Chondrocyte (in vitro differentiated cells): ENCODE measurements around the gene TKFC. TPM values are rescaled to one million over a fixed set of nuclear protein-coding genes. Genes with fewer than 3 reads are reported as not detected.

ENCODE experiments used
- DNase-seq: peaks from one replicate; pipeline ENCODE4 v3.0.0; 2021; ENCODE audit warnings: mixed read lengths, low spot score
- H3K27ac Mint-ChIP-seq: one replicate; pipeline ENCODE4 v1.8.0; 2021; ENCODE audit warnings: mild to moderate bottlenecking, moderate library complexity, mixed read lengths; ENCODE audit not compliant: unreplicated experiment
- H3K27me3 Mint-ChIP-seq: 2 replicates; pipeline ENCODE4 v1.8.0; 2021; ENCODE audit warnings: low read depth, mixed read lengths
- H3K36me3 Mint-ChIP-seq: 2 replicates; pipeline ENCODE4 v1.8.0; 2021; ENCODE audit warnings: low read depth, mixed read lengths
- H3K4me1 Mint-ChIP-seq: 2 replicates; pipeline ENCODE4 v1.8.0; 2021; ENCODE audit warnings: low read depth, mild to moderate bottlenecking, mixed read lengths
- H3K4me3 Mint-ChIP-seq: one replicate; pipeline ENCODE4 v1.8.0; 2021; ENCODE audit warnings: mild to moderate bottlenecking, moderate library complexity, mixed read lengths; ENCODE audit not compliant: unreplicated experiment
- H3K9me3 Mint-ChIP-seq: 2 replicates; pipeline ENCODE4 v1.8.0; 2021; ENCODE audit warnings: low read depth, mixed read lengths
- CTCF ChIP-seq: fragments of 200-600 bp; sonication (generic); IDR thresholded peaks from 2 replicates; pipeline ENCODE4 v1.5.0; 2021; ENCODE audit warnings: antibody characterized with exemption, mild to moderate bottlenecking, moderate library complexity
- total RNA-seq: library from RNA; stranded (reverse); gene quantifications from 3 replicates; pipeline ENCODE4 v1.2.1, GENCODE V29; 2021

TKFC gene
- total RNA-seq, 1 donor from 2014 or later: 32.2 TPM

DNA sequence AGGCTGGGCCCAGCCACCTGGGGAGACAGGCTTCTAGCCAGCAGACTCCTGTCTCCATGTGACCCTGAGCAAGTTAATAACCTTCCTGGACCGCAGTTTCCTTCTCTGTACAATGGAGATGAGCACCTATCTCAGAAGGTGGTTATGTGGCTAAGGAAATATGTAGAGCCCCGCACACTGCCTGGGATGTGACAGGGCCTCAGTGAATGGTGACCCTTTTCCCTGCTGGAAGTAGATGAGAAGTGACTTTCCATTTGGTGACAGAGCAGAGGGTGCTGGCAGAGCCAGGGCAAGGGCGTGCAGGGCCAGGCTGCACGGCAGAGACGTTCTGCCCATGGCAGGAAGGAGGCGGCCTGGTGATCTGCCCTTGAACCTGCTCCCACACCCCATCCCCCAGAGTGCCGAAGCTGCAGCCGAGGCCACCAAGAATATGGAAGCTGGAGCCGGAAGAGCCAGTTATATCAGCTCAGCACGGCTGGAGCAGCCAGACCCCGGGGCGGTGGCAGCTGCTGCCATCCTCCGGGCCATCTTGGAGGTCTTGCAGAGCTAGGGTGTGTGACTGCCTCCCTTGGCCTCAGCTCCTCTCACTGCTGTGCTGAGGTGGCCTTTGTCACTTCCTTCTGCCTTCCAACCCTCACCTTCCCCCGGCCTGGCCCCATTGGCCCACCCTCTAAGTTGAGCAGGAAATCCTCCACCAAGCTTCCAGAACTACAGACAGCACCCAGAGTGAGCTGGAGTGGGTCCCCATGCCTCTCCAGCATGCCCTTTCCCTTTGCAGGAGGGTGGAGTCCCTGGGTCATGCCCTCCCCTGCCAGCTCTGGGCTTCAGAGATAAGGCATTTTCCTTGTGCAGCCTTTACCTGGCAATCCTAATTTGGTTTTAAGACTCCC, 13.2 kb downstream of the TKFC start:
- Mint-ChIP-seq H3K27me3 (no peaks in the 10 kb centered on the region), H3K4me3 (no peak overlapping the region), H3K9me3 (no peaks in the 10 kb centered on the region), H3K27ac (no peak overlapping the region), H3K36me3 (peaks cover 15% of the 10 kb centered on the region), H3K4me1 (no peaks in the 10 kb centered on the region)
- no peak for DNase-seq
- no peak for TF ChIP-seq CTCF

DNA sequence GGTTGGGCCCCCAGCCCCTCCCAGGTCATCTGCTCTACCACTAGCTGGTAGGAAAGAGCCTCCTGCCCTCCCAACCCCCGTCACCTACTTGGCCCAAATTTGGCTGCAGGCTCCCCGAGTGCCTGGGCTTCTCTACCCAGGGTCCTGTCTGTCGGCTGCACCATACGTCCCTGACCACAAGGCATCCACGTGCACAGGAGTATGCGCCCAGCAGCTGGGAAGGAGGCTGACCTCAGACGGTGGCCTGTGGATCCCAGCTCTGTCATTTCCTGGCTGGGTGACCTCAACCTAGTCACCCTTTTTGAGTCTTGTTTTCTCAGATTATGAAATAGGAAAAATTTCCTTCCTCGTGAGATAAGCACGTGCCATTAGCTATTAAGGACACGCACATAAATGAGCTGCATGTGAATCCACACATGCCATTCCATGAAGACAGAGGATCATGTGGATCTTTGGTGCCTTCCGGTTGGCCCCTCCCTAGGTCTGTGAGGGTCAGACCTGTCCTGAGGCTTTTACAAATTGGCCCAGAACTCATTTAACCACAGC, 15.0 kb downstream of the TKFC start:
- Mint-ChIP-seq H3K9me3 (no peaks in the 10 kb centered on the region), H3K27ac (no peak overlapping the region), H3K4me1 (no peaks in the 10 kb centered on the region), H3K36me3 (peaks cover 16% of the 10 kb centered on the region), H3K27me3 (no peaks in the 10 kb centered on the region), H3K4me3 (no peak overlapping the region)
- no peak for TF ChIP-seq CTCF
- no peak for DNase-seq

GRCh38 chr11:61349189-61349751, 16.2 kb downstream of the TKFC start:
- H3K9me3 Mint-ChIP-seq: no peaks in the 10 kb centered on the region
- DNase-seq: no peak
- H3K27me3 Mint-ChIP-seq: no peaks in the 10 kb centered on the region
- H3K27ac Mint-ChIP-seq: no peak overlapping the region
- no peak overlapping the region for H3K4me3 Mint-ChIP-seq
- H3K36me3 Mint-ChIP-seq: peaks cover 22% of the 10 kb centered on the region
- H3K4me1 Mint-ChIP-seq: no peaks in the 10 kb centered on the region
- no peak for TF ChIP-seq CTCF

GRCh38 chr11:61349916-61350315, 16.9 kb downstream of the TKFC start:
- Mint-ChIP-seq H3K36me3 (peaks cover 22% of the 10 kb centered on the region), H3K4me3 (no peak overlapping the region)
- no peak for DNase-seq

More at GRCh38 chr11:61349916-61350315, 16.9 kb downstream of the TKFC start:
- Mint-ChIP-seq H3K27me3 (no peaks in the 10 kb centered on the region), H3K9me3 (no peaks in the 10 kb centered on the region), H3K4me1 (no peaks in the 10 kb centered on the region), H3K27ac (no peak overlapping the region)
- no peak for TF ChIP-seq CTCF
